ENCODE results near the gene B3GNT3. TPM values are rescaled to one million over a fixed set of nuclear protein-coding genes. Genes with fewer than 3 reads are reported as not detected.

Gene B3GNT3
- total and polyA plus RNA-seq, 9 of the 15 experiments (the other 6 are each of a cell fraction or from before 2014, with no cell fraction given), result 0.06 to 0.11 (median 0.07) TPM; not detected in 6

DNA sequence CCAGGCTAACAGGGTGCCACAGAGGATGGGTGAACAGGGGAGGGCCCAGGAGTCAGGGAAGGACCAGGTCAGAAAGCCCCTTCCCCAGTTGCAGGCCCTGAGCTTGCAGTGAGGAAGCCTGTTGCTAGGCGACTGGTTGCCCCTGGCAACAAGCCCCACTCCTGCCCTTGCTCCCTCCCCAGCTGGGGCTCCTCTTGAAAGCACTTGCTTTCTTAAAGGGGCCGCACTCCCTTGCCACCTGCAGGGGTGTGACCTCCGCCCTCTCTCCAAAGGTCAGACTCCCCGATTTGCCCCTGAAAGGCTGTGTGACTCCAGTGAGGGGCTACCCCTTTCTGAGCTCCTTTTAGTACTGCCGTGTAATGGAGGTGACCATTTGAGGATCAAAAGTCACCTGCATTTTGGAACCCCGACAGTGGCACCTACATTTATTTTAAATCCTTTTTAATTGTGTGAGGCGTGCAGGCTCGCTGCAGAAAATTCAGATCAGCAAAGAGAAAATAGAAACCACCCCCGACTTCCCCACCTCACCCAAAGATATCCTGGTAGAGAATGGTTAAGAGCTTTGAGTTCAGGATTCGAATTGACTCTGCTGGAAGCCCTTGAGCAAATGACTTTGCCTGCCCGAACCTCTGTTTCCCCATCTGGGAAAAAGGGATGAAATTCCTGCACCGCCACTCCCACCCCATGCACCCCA is 38.8 kb upstream of the B3GNT3 start (continued):
- TF ChIP-seq, protein P1, sequence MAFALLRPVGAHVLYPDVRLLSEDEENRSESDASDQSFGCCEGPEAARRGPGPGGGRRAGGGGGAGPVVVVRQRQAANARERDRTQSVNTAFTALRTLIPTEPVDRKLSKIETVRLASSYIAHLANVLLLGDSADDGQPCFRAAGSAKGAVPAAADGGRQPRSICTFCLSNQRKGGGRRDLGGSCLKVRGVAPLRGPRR (CRISPR knock-in tag; IDR thresholded peaks at IDR 0.05), result no peak
- TF ChIP-seq ZSCAN29 (IDR thresholded peaks at IDR 0.05), result no peak
- TF ChIP-seq THRAP3 (IDR thresholded peaks at IDR 0.05; ENCODE audit: borderline replicate concordance), result no peak
- TF ChIP-seq SIRT6 (IDR thresholded peaks at IDR 0.05; ENCODE audit: low read depth, low read length), result no peak
- TF ChIP-seq ZNF316 (IDR thresholded peaks at IDR 0.05), result no peak
- TF ChIP-seq SIN3A (IDR thresholded peaks at IDR 0.05; ENCODE audit: borderline replicate concordance in 2 of 2, control insufficient read depth in 1 of 2, low read depth in 2 of 2, low read length in 2 of 2), result no peak
- TF ChIP-seq, protein P2, sequence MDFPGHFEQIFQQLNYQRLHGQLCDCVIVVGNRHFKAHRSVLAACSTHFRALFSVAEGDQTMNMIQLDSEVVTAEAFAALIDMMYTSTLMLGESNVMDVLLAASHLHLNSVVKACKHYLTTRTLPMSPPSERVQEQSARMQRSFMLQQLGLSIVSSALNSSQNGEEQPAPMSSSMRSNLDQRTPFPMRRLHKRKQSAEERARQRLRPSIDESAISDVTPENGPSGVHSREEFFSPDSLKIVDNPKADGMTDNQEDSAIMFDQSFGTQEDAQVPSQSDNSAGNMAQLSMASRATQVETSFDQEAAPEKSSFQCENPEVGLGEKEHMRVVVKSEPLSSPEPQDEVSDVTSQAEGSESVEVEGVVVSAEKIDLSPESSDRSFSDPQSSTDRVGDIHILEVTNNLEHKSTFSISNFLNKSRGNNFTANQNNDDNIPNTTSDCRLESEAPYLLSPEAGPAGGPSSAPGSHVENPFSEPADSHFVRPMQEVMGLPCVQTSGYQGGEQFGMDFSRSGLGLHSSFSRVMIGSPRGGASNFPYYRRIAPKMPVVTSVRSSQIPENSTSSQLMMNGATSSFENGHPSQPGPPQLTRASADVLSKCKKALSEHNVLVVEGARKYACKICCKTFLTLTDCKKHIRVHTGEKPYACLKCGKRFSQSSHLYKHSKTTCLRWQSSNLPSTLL (IDR thresholded peaks at IDR 0.05), result no peak
- TF ChIP-seq RFX5 (IDR thresholded peaks at IDR 0.05; ENCODE audit: low read depth, low read length), result peak; percentile 88
- TF ChIP-seq, protein P3, sequence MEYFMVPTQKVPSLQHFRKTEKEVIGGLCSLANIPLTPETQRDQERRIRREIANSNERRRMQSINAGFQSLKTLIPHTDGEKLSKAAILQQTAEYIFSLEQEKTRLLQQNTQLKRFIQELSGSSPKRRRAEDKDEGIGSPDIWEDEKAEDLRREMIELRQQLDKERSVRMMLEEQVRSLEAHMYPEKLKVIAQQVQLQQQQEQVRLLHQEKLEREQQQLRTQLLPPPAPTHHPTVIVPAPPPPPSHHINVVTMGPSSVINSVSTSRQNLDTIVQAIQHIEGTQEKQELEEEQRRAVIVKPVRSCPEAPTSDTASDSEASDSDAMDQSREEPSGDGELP (CRISPR knock-in tag; IDR thresholded peaks at IDR 0.05; ENCODE audit: borderline replicate concordance), result peak; percentile 56; the same call in 1 of the 2 replicates
- TF ChIP-seq NR2F6 (CRISPR knock-in tag; IDR thresholded peaks at IDR 0.05), result no peak
- no peak for TF ChIP-seq NFATC3 (IDR thresholded peaks at IDR 0.05)
- TF ChIP-seq, protein P4, sequence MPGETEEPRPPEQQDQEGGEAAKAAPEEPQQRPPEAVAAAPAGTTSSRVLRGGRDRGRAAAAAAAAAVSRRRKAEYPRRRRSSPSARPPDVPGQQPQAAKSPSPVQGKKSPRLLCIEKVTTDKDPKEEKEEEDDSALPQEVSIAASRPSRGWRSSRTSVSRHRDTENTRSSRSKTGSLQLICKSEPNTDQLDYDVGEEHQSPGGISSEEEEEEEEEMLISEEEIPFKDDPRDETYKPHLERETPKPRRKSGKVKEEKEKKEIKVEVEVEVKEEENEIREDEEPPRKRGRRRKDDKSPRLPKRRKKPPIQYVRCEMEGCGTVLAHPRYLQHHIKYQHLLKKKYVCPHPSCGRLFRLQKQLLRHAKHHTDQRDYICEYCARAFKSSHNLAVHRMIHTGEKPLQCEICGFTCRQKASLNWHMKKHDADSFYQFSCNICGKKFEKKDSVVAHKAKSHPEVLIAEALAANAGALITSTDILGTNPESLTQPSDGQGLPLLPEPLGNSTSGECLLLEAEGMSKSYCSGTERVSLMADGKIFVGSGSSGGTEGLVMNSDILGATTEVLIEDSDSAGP (CRISPR knock-in tag; IDR thresholded peaks at IDR 0.05), result peak; percentile 74
- no peak for TF ChIP-seq MCM7 (IDR thresholded peaks at IDR 0.05)
- TF ChIP-seq MIER1 (IDR thresholded peaks at IDR 0.05; ENCODE audit: low read depth), result no peak
- no peak for TF ChIP-seq ZNF165 (CRISPR knock-in tag; IDR thresholded peaks at IDR 0.05; ENCODE audit: borderline replicate concordance)
- peak; percentile 99 for TF ChIP-seq MYNN (IDR thresholded peaks at IDR 0.05)
- TF ChIP-seq MYNN (CRISPR knock-in tag; IDR thresholded peaks at IDR 0.05), result peak; percentile 83
- TF ChIP-seq ZNF408 (CRISPR knock-in tag; IDR thresholded peaks at IDR 0.05; ENCODE audit: low read depth), result no peak
- TF ChIP-seq ZFP36 (IDR thresholded peaks at IDR 0.05; ENCODE audit: low read depth, low read length, partially characterized antibody), result no peak
- no peak for TF ChIP-seq ZNF436 (CRISPR knock-in tag; IDR thresholded peaks at IDR 0.05)
- no peak for TF ChIP-seq ZFPM2 (CRISPR knock-in tag; IDR thresholded peaks at IDR 0.05)
- no peak for TF ChIP-seq TCF7 (IDR thresholded peaks at IDR 0.05; ENCODE audit: borderline replicate concordance)
- TF ChIP-seq NFE2L1 (tag; IDR thresholded peaks at IDR 0.05; ENCODE audit: borderline replicate concordance, low read depth), result no peak
- no peak for TF ChIP-seq ZNF146 (CRISPR knock-in tag; IDR thresholded peaks at IDR 0.05; ENCODE audit: unreplicated experiment)
- no peak for TF ChIP-seq KAT7 (CRISPR knock-in tag; IDR thresholded peaks at IDR 0.05; ENCODE audit: borderline replicate concordance)
- no peak for TF ChIP-seq POLR2H (tag; IDR thresholded peaks at IDR 0.05; ENCODE audit: low read depth)

Measured in K562 (cell line).